Measurements from ENCODE around the gene SLC12A3. TPM values are rescaled to one million over a fixed set of nuclear protein-coding genes. Genes with fewer than 3 reads are reported as not detected.

SLC12A3 gene
- total RNA-seq, 6 experiments from 2014 or later: not detected

- H3K4me1 Mint-ChIP-seq (ENCODE audit: low read depth): peaks cover 31% of the 10 kb centered on the region
- peaks cover 3% of the 10 kb centered on the region for H3K27me3 Mint-ChIP-seq (ENCODE audit: insufficient read depth)
- H3K9me3 Mint-ChIP-seq: peaks cover 4% of the 10 kb centered on the region; the same call in 1 of the 2 replicates
- H3K4me3 Mint-ChIP-seq: no peak overlapping the region
- DNase-seq: no peak
- H3K27ac Mint-ChIP-seq: no peak overlapping the region; the same call in 1 of the 2 replicates
- H3K36me3 Mint-ChIP-seq (ENCODE audit: low read depth): peaks cover 3% of the 10 kb centered on the region; the same call in 1 of the 2 replicates
- no peak for TF ChIP-seq CTCF (IDR thresholded peaks at IDR 0.05)
These were observed 96.4 kb downstream of the SLC12A3 start for GRCh38 chr16:56961386-56961785.

GRCh38 chr16:56961851-56962281 lies 96.9 kb downstream of the SLC12A3 start, which contains the start of gene CETP:
CETP (plus strand) TSS chr16:56961950; CDS start chr16:56961980, 30 bp downstream.
- peaks cover 4% of the 10 kb centered on the region; the same call in 1 of the 2 replicates for H3K9me3 Mint-ChIP-seq
- no peak for TF ChIP-seq CTCF (IDR thresholded peaks at IDR 0.05)
- peaks cover 3% of the 10 kb centered on the region; the same call in 1 of the 2 replicates for H3K36me3 Mint-ChIP-seq (ENCODE audit: low read depth)
- peaks cover 36% of the 10 kb centered on the region for H3K4me1 Mint-ChIP-seq (ENCODE audit: low read depth)
- H3K4me3 Mint-ChIP-seq: no peak within 1 kb of the TSS
- H3K27me3 Mint-ChIP-seq (ENCODE audit: insufficient read depth): peaks cover 3% of the 10 kb centered on the region
- no peak within 1 kb of the TSS; the same call in 1 of the 2 replicates for H3K27ac Mint-ChIP-seq
- no peak for DNase-seq

GRCh38 chr16:56964243-56965148 lies 99.5 kb downstream of the SLC12A3 start:
- Mint-ChIP-seq H3K4me1 (ENCODE audit: low read depth) (peaks cover 50% of the 10 kb centered on the region), H3K36me3 (ENCODE audit: low read depth) (peaks cover 3% of the 10 kb centered on the region; the same call in 1 of the 2 replicates), H3K27me3 (ENCODE audit: insufficient read depth) (no peaks in the 10 kb centered on the region), H3K27ac (peak overlapping the region; percentile 97), H3K4me3 (no peak overlapping the region; the same call in none of the 2 replicates), H3K9me3 (peaks cover 4% of the 10 kb centered on the region; the same call in 1 of the 2 replicates)
- peak; percentile 94 for DNase-seq
- peak; percentile 95 for TF ChIP-seq CTCF (IDR thresholded peaks at IDR 0.05)

Small RNA genes lying within 50 kb of the gene (microRNA-seq; reads per million reads assigned to microRNA genes)
- gene MIR138-2 (600 reads per million, percentile 70 among the genes with 10 or more reads in this experiment), gene MIR6863 (not detected)

Other genes with a start within 250 kb of the SLC12A3 start
- 100 to 1,000 TPM; 192 to 469 (median 458) TPM for gene MT1E, start 239.4 kb upstream of the SLC12A3 start, total RNA-seq (2021; fragmentation: NEBNext Ultra II Directional; extraction: Animal tissue kit (Norgen Biotek cat#: 25700))
- gene MT1M, start 232.5 kb upstream of the SLC12A3 start, total RNA-seq (2021; fragmentation: NEBNext Ultra II Directional; extraction: Animal tissue kit (Norgen Biotek cat#: 25700)): under 1 TPM in 5 of 6 experiments, not detected in 1; 0.21 to 0.41 (median 0.28) TPM
- gene MT1A, start 226.5 kb upstream of the SLC12A3 start, total RNA-seq (2021; fragmentation: NEBNext Ultra II Directional; extraction: Animal tissue kit (Norgen Biotek cat#: 25700)): 1 to 10 TPM in 1 of 6 experiments, under 1 TPM in 1, not detected in 4; 0.50 to 1.5 TPM
- not detected for gene MT1B, start 213.3 kb upstream of the SLC12A3 start, total RNA-seq (2021; fragmentation: NEBNext Ultra II Directional; extraction: Animal tissue kit (Norgen Biotek cat#: 25700))
- gene MT1F, start 207.2 kb upstream of the SLC12A3 start, total RNA-seq (2021; fragmentation: NEBNext Ultra II Directional; extraction: Animal tissue kit (Norgen Biotek cat#: 25700)): not detected
- gene MT1G, start 197.1 kb upstream of the SLC12A3 start, total RNA-seq (2021; fragmentation: NEBNext Ultra II Directional; extraction: Animal tissue kit (Norgen Biotek cat#: 25700)): under 1 TPM in 1 of 6 experiments, not detected in 5; 0.73 TPM
- not detected for gene MT1H, start 195.4 kb upstream of the SLC12A3 start, total RNA-seq (2021; fragmentation: NEBNext Ultra II Directional; extraction: Animal tissue kit (Norgen Biotek cat#: 25700))
- 10 to 100 TPM; 28.0 to 38.7 (median 33.3) TPM for gene MT1X, start 182.7 kb upstream of the SLC12A3 start, total RNA-seq (2021; fragmentation: NEBNext Ultra II Directional; extraction: Animal tissue kit (Norgen Biotek cat#: 25700))
- 10 to 100 TPM; 58.6 to 84.0 (median 78.8) TPM for gene NUP93, start 135.1 kb upstream of the SLC12A3 start, total RNA-seq (2021; fragmentation: NEBNext Ultra II Directional; extraction: Animal tissue kit (Norgen Biotek cat#: 25700))
- gene HERPUD1, start 66.9 kb downstream of the SLC12A3 start, total RNA-seq (2021; fragmentation: NEBNext Ultra II Directional; extraction: Animal tissue kit (Norgen Biotek cat#: 25700)): 100 to 1,000 TPM in 3 of 6 experiments, 10 to 100 TPM in 3; 87.9 to 109 (median 96.9) TPM
- gene CETP, start 96.7 kb downstream of the SLC12A3 start, total RNA-seq (2021; fragmentation: NEBNext Ultra II Directional; extraction: Animal tissue kit (Norgen Biotek cat#: 25700)): not detected
- gene NLRC5, start 124.3 kb downstream of the SLC12A3 start, total RNA-seq (2021; fragmentation: NEBNext Ultra II Directional; extraction: Animal tissue kit (Norgen Biotek cat#: 25700)): 10 to 100 TPM; 18.2 to 26.2 (median 21.7) TPM
- 10 to 100 TPM; 13.0 to 29.6 (median 23.3) TPM for gene CPNE2, start 227.4 kb downstream of the SLC12A3 start, total RNA-seq (2021; fragmentation: NEBNext Ultra II Directional; extraction: Animal tissue kit (Norgen Biotek cat#: 25700))